Tongue (tissue), 2 donors: ENCODE measurements around the gene SPAG16. TPM values are rescaled to one million over a fixed set of nuclear protein-coding genes. Genes with fewer than 3 reads are reported as not detected.
"Not testable (repeated sequence)": the region's sequence is repeated elsewhere in the genome, so short reads cannot be mapped to it uniquely, and the experiment has no call there.

Experiments used
- DNase-seq: peaks from one replicate; pipeline ENCODE4 v3.0.0-alpha.2; 2015
- total RNA-seq: library from RNA; depleted of rRNA; stranded (reverse); fragments of >200 nt; gene quantifications from one replicate; pipeline ENCODE4 v1.2.3, GENCODE V29; 2014

SPAG16 gene
- total RNA-seq, 1 donor from 2014 or later, result 32.6 TPM

DNA sequence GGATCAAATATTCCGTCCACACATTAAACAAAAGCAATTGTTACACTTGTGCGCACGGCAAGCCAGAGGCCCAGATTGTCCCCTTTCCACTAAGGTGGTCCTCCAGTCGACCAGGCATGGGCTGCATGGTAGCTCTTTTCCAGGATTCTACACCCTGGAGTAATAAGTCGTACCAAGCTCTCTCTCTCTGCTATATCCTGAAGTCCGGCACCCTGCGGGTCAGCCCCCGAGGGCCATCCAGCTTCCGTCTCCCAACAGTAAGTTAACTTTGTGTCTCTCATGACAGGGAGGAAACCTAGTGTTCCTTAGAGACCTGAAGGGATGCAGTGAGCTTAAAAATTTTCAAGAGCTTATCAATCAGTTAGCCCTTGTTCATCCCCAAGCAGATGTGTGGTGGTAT lies 126.4 kb downstream of the SPAG16 start:
- DNase-seq, result not testable (repeated sequence)

GRCh38 chr2:213411582-213412289 lies 127.5 kb downstream of the SPAG16 start:
- no peak for DNase-seq

GRCh38 chr2:213415093-213415492 lies 130.8 kb downstream of the SPAG16 start:
- DNase-seq, result no peak

- DNase-seq, result no peak
Measured at GRCh38 chr2:213416832-213417231, 132.6 kb downstream of the SPAG16 start.

DNA sequence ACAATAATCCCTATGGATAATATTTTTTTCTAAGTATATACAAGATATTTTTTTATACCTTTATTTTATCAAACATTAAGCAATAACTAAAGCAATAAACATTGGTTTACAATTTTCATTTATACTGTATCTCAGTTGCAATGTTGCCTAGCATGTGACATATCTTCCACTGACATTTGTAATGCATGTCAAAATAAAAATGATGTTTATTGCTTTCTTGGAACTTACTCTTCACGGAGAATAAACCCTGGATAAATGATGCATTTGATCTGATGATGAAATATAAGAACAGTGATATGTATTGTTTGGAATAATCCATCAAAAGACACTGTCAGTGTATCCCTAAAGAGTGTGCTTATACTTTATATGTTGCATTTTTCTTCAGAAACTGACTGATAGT lies 135.7 kb downstream of the SPAG16 start:
- DNase-seq, result no peak

GRCh38 chr2:213420828-213421385 lies 136.6 kb downstream of the SPAG16 start:
- no peak for DNase-seq

GRCh38 chr2:213422211-213422610 lies 137.9 kb downstream of the SPAG16 start:
- DNase-seq, result no peak

- DNase-seq, result no peak
Measured at GRCh38 chr2:213425618-213426017, 141.4 kb downstream of the SPAG16 start.

- DNase-seq, result no peak
Measured at GRCh38 chr2:213429516-213429915, 145.3 kb downstream of the SPAG16 start.

GRCh38 chr2:213443921-213444320 lies 159.7 kb downstream of the SPAG16 start:
- no peak for DNase-seq

DNA sequence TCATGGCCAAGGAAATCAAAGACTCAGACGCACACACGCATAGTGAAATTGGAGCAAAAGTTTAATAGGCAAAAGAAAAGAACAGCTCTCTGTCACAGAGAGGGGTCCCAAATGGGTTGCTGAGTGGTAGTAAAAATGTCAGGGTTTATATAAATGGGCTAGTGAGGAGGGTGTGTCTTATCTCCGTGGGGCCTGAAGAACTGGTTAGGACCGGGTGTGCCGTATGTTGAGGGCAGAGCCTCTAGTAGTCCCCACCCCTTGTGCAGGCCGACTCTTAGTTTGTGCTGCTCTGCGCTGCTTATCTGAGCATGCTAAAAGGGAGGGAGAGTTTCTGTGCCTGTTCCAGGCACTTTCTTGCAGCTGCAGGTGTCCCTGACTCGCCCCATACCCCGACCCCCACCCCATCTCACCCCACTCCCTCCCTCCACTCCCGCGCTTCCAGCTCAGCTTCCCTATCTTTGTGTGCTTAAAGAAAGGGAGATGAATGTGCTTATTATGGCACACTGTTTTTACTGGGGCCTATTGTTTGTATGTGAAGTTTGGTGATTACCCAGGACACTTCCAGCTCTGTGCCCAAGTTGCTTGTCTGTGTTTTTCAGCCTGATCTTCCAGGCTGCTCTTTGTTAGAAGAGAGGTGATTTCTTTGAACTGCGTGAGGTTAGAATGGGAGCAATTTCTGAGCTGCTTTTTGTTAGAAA lies 167.4 kb downstream of the SPAG16 start:
- peak; percentile 2 for DNase-seq

- DNase-seq, result no peak
Measured at GRCh38 chr2:213455316-213456008, 171.2 kb downstream of the SPAG16 start.

GRCh38 chr2:213475433-213475832 lies 191.2 kb downstream of the SPAG16 start:
- DNase-seq, result no peak

DNA sequence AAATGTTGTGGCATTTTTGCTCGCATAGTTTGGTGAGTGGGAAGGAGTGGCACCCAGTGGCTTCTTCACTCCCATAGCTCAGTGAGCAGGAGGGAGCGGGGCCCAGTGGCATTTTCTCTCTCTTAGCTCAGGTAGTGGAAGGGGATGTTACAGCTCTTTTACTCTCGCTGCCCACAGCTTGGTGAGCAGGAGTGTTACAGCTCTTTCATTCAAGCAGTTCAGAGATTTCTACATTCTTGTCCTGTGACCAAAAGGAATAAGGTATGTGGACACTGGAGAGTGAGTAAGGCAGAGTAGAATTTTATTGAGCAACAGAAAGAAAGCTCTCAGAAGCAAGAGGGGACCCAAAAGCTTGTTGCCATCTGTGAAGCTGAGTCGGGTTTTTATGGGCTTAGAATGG lies 192.4 kb downstream of the SPAG16 start:
- no peak for DNase-seq

- no peak for DNase-seq
Measured at GRCh38 chr2:213490087-213490486, 205.8 kb downstream of the SPAG16 start.

GRCh38 chr2:213491376-213491775 lies 207.1 kb downstream of the SPAG16 start:
- no peak for DNase-seq

DNA sequence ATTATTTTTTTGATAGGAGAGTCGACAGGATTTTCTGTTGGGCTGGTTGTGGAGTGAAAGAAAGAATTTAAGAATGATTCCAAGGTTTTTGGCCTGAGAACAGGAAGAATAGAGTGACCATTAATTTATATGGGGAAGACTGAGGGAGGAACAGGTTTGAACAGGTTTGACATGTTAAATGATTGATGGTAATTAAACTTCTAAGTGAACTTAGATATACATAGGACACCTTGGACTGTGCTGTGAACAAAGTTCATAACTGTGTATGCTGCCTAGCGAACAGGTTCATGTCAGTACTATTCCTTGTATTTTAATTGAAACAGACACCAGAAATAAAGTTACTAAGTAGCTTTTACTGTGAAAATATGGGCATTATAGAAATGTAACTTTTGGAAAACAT lies 212.0 kb downstream of the SPAG16 start:
- DNase-seq, result no peak

DNA sequence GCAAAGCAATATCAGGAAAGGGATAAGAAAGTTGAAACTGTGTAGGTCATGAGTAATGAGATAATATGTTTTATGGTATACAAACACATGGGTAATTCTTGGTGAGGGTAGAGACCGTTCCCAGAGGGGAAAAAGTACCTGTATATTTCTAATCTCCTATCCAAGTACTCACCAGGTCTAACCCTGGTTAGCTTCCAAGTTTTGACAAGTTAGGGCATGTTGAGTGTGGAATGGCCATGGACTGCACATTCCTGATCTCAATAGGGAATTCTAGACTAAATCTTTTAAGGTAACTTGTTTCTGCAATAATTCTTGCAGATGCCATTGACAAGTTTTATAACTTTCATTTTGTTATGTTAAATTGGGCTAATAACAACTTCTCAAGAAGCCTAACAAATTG lies 216.6 kb downstream of the SPAG16 start:
- DNase-seq, result no peak

DNA sequence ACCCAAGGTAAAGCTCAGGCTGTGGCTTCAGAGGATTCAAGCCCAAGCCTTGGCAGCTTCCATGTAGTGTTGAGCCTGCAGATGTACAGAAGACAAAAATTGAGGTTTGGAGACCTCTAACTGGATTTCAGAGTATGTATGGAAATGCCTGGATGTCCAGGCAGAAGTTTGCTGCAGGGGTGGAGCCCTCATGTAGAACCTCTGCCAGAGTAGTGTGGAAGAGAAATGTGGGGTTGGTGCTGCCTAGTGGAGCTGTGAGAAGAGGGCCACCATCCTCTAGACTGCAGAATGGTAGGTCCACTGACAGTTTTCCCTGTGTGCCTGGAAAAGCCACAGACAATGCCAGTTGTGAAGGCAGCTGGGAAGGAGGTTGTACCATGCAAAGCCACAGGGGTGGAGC lies 239.9 kb downstream of the SPAG16 start:
- DNase-seq, result no peak

GRCh38 chr2:213537579-213537978 lies 253.3 kb downstream of the SPAG16 start:
- no peak for DNase-seq

- DNase-seq, result no peak
Measured at GRCh38 chr2:213544940-213545339, 260.7 kb downstream of the SPAG16 start.

GRCh38 chr2:213545481-213545880 lies 261.2 kb downstream of the SPAG16 start:
- DNase-seq, result no peak

- no peak for DNase-seq
Measured at GRCh38 chr2:213545964-213546475, 261.8 kb downstream of the SPAG16 start.
